Esophagus squamous epithelium (tissue), 5 donors: ENCODE measurements around the gene COQ2. TPM values are rescaled to one million over a fixed set of nuclear protein-coding genes. Genes with fewer than 3 reads are reported as not detected.
"Not testable (repeated sequence)": the region's sequence is repeated elsewhere in the genome, so short reads cannot be mapped to it uniquely, and the experiment has no call there.

Source experiments
- DNase-seq: peaks from one replicate; lab custom pipeline; 2025; lab: John Stamatoyannopoulos, UW
- H3K27ac ChIP-seq, 4 donors: fragments of 200-600 bp; sonication (generic); one replicate each; pipeline ENCODE4 v1.5.1; 2016 to 2019; ENCODE audit warnings: mild to moderate bottlenecking in 1 of 4
- H3K27me3 ChIP-seq, 4 donors: fragments of 200-600 bp; sonication (generic); 1 replicate in 3 of 4; 2 replicates in 1 of 4; pipeline versions ENCODE4 v1.5.1 to v1.6.0; 2017 to 2021; ENCODE audit warnings: antibody characterized with exemption in 1 of 4
- H3K36me3 ChIP-seq, 3 donors: fragments of 200-600 bp; sonication (generic); one replicate each; pipeline ENCODE4 v1.5.1; 2016 to 2019
- H3K4me1 ChIP-seq, 3 donors: fragments of 200-600 bp; sonication (generic); one replicate each; pipeline ENCODE4 v1.5.1; 2017 to 2019
- H3K4me3 ChIP-seq, 4 donors: fragments of 200-600 bp; sonication (generic); 1 replicate in 3 of 4; 2 replicates in 1 of 4; pipeline ENCODE4 v1.5.1; 2016 to 2019; ENCODE audit warnings: mild to moderate bottlenecking in 2 of 4, moderate library complexity in 1 of 4
- H3K9me3 ChIP-seq, 3 donors: fragments of 200-600 bp; sonication (generic); one replicate each; pipeline ENCODE4 v1.5.1; 2016 to 2019
- CTCF ChIP-seq, 6 experiments: fragments of 450-650 bp in 4 of 6; fragments of 200-600 bp in 2 of 6; sonication (generic) in 2 of 6; IDR thresholded peaks; one replicate each; pipeline ENCODE4 v1.5.1; 2016 to 2019; ENCODE audit warnings: antibody characterized with exemption in 6 of 6, mild to moderate bottlenecking in 4 of 6, moderate library complexity in 4 of 6
- POLR2A ChIP-seq, 4 donors: fragments of 450-650 bp; IDR thresholded peaks; one replicate each; pipeline ENCODE4 v1.6.1; 2017; ENCODE audit warnings: antibody characterized with exemption in 4 of 4, mild to moderate bottlenecking in 4 of 4, moderate library complexity in 3 of 4
- WGBS, 2 donors: methylation state at CpG; one replicate each; pipeline ENCODE4 v1.1.5; 2018; 5-methylcytosine and 5-hydroxymethylcytosine counted together
- intact Hi-C: fragments of 100-400 bp; cut with DNase I; formaldehyde crosslinking; loops from one replicate; pipeline ENCODE4 v1.15.0; 2022
- total RNA-seq, 4 donors: library from RNA; depleted of rRNA; stranded (reverse); fragments of >200 nt; gene quantifications; one replicate each; pipeline ENCODE4 v1.1.0, GENCODE V29; 2016
- donor health status: DM: yes; HTN: yes; CAD: no.

Gene COQ2
- total RNA-seq, 4 donors from 2014 or later, result 10.7 to 17.3 (median 13.9) TPM

GRCh38 chr4:83282049-83282535 lies 2.5 kb downstream of the COQ2 start:
- peak; percentile 57 to 77 (median 64) for TF ChIP-seq CTCF (IDR thresholded peaks at IDR 0.05)
- TF ChIP-seq POLR2A (IDR thresholded peaks at IDR 0.05), result no peak
- DNase-seq, result no peak
- Histone ChIP-seq H3K27ac (no peak overlapping the region), H3K36me3 (peaks cover 0 to 12% (median 0%) of the 10 kb centered on the region in 3 donors), H3K4me1 (peaks cover 8 to 33% (median 18%) of the 10 kb centered on the region in 3 donors), H3K9me3 (no peaks in the 10 kb centered on the region), H3K27me3 (no peaks in the 10 kb centered on the region), H3K4me3 (no peak overlapping the region)
- 26 to 31% methylated on average over 4 of the region's 4 CpGs for WGBS, 2 donors
- intact Hi-C loops, result no loop called here

- intact Hi-C loops, result no loop called here
- Histone ChIP-seq H3K4me3 (no peak overlapping the region), H3K27me3 (no peaks in the 10 kb centered on the region), H3K4me1 (peaks cover 8 to 33% (median 18%) of the 10 kb centered on the region in 3 donors), H3K9me3 (no peaks in the 10 kb centered on the region), H3K36me3 (peaks cover 0 to 19% (median 0%) of the 10 kb centered on the region in 3 donors), H3K27ac (no peak overlapping the region)
- WGBS, 2 donors, result 59 to 66% methylated on average over 4 of the region's 4 CpGs
- TF ChIP-seq POLR2A (IDR thresholded peaks at IDR 0.05), result no peak
- no peak for DNase-seq
These were observed 3.3 kb downstream of the COQ2 start for GRCh38 chr4:83281307-83281706.

GRCh38 chr4:83276299-83277040 lies 8.1 kb downstream of the COQ2 start:
- H3K36me3 ChIP-seq, result peaks cover 0 to 52% (median 0%) of the 10 kb centered on the region in 3 donors
- no peak overlapping the region for H3K4me3 ChIP-seq
- TF ChIP-seq CTCF (IDR thresholded peaks at IDR 0.05), result no peak
- TF ChIP-seq POLR2A (IDR thresholded peaks at IDR 0.05), result no peak
- H3K27ac ChIP-seq, result no peak overlapping the region
- no peaks in the 10 kb centered on the region for H3K27me3 ChIP-seq
- intact Hi-C loops, result no loop called here
- WGBS, 2 donors, result 75 to 82% methylated on average over 3 of the region's 3 CpGs
- H3K9me3 ChIP-seq, result no peaks in the 10 kb centered on the region
- DNase-seq, result no peak
- H3K4me1 ChIP-seq, result peaks cover 0 to under 1% (median 0%) of the 10 kb centered on the region in 3 donors

- intact Hi-C loops, H3K27ac ChIP-seq, H3K4me3 ChIP-seq, H3K27me3 ChIP-seq, DNase-seq, H3K4me1 ChIP-seq, H3K9me3 ChIP-seq: not testable (repeated sequence)
- WGBS, 2 donors, result 98 to 100% methylated on average over 3 of the region's 3 CpGs
- peaks cover 0 to 76% (median 0%) of the 10 kb centered on the region in 3 donors for H3K36me3 ChIP-seq
These were observed 10.7 kb downstream of the COQ2 start for GRCh38 chr4:83273926-83274325.

- 77 to 86% methylated on average over 5 of the region's 5 CpGs for WGBS, 2 donors
- TF ChIP-seq CTCF (IDR thresholded peaks at IDR 0.05), result no peak
- TF ChIP-seq POLR2A (IDR thresholded peaks at IDR 0.05), result no peak
- H3K4me1 ChIP-seq, result no peaks in the 10 kb centered on the region
- peaks cover 0 to 80% (median 0%) of the 10 kb centered on the region in 3 donors for H3K36me3 ChIP-seq
- H3K27ac ChIP-seq, result no peak overlapping the region
- DNase-seq, result no peak
- H3K9me3 ChIP-seq, result no peaks in the 10 kb centered on the region
- intact Hi-C loops, result no loop called here
- H3K4me3 ChIP-seq, result no peak overlapping the region
- H3K27me3 ChIP-seq, result no peaks in the 10 kb centered on the region
These were observed 11.7 kb downstream of the COQ2 start for GRCh38 chr4:83272900-83273299.

GRCh38 chr4:83269256-83269655 lies 15.3 kb downstream of the COQ2 start:
- intact Hi-C loops, result no loop called here
- no peak for DNase-seq
- no peaks in the 10 kb centered on the region for H3K9me3 ChIP-seq
- H3K36me3 ChIP-seq, result peaks cover 0 to 98% (median 0%) of the 10 kb centered on the region in 3 donors
- WGBS, 2 donors, result 85 to 87% methylated on average over 1 of the region's 1 CpG
- H3K4me3 ChIP-seq, result no peak overlapping the region
- no peaks in the 10 kb centered on the region for H3K27me3 ChIP-seq
- TF ChIP-seq POLR2A (IDR thresholded peaks at IDR 0.05) (no peak), CTCF (IDR thresholded peaks at IDR 0.05) (no peak)
- no peaks in the 10 kb centered on the region for H3K4me1 ChIP-seq
- no peak overlapping the region for H3K27ac ChIP-seq
